Measurements from ENCODE around the gene SETD4.

SETD4 gene

DNA sequence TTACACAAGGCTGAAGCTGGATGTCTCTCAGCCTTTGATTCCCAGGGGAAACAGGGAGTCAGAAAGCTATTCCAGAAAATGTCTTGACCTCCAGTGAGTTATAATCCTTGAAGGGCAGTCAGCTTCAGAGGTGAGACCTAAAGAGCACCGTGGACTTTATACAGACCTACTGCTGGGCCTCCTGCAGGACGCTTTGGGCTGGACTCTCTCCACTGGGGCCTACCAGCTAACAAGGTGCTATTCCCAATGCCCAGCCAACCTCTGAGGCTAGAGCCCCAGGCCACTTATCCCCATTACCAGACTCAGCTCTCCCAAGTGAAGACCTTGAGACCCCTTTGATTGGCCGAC, 6.6 kb downstream of the SETD4 start:
- peaks cover 50% of the 10 kb centered on the region; the same call in 1 of the 2 replicates for H3K36me3 ChIP-seq (ENCODE audit: insufficient read depth, low read length)
- no peak overlapping the region for H3K4me3 ChIP-seq (ENCODE audit: low read length, poor library complexity, severe bottlenecking)
- peaks cover 17% of the 10 kb centered on the region for H3K79me2 ChIP-seq (ENCODE audit: insufficient read depth, low read length)
- no peaks in the 10 kb centered on the region for H3K27me3 ChIP-seq (ENCODE audit: insufficient read depth, low read length, poor library complexity, severe bottlenecking)
- no peak overlapping the region for H3K9ac ChIP-seq (ENCODE audit: low read depth, low read length, poor library complexity, severe bottlenecking)
- H3K9me3 ChIP-seq (ENCODE audit: insufficient read depth, low read depth, low read length): no peaks in the 10 kb centered on the region
- peaks cover 8% of the 10 kb centered on the region for H3K4me1 ChIP-seq (ENCODE audit: insufficient read depth, low read length, poor library complexity, severe bottlenecking)
- TF ChIP-seq, protein P1, sequence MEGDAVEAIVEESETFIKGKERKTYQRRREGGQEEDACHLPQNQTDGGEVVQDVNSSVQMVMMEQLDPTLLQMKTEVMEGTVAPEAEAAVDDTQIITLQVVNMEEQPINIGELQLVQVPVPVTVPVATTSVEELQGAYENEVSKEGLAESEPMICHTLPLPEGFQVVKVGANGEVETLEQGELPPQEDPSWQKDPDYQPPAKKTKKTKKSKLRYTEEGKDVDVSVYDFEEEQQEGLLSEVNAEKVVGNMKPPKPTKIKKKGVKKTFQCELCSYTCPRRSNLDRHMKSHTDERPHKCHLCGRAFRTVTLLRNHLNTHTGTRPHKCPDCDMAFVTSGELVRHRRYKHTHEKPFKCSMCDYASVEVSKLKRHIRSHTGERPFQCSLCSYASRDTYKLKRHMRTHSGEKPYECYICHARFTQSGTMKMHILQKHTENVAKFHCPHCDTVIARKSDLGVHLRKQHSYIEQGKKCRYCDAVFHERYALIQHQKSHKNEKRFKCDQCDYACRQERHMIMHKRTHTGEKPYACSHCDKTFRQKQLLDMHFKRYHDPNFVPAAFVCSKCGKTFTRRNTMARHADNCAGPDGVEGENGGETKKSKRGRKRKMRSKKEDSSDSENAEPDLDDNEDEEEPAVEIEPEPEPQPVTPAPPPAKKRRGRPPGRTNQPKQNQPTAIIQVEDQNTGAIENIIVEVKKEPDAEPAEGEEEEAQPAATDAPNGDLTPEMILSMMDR (conservative IDR thresholded peaks at IDR 0.05; ENCODE audit: low read length): no peak
- TF ChIP-seq EZH2phosphoT487 (IDR thresholded peaks at IDR 0.05; ENCODE audit: borderline replicate concordance): no peak
- no peak overlapping the region for H2AFZ ChIP-seq (ENCODE audit: low read length)
- no peaks in the 10 kb centered on the region for H4K20me1 ChIP-seq (ENCODE audit: insufficient read depth, low read length, poor library complexity, severe bottlenecking)
- H3K4me2 ChIP-seq (ENCODE audit: low read depth, low read length, poor library complexity, severe bottlenecking): no peak overlapping the region
- no peaks in the 10 kb centered on the region for H3F3A ChIP-seq (ENCODE audit: low read depth)
- no peaks in the 10 kb centered on the region for H3K9me2 ChIP-seq (replicated peaks; ENCODE audit: low read depth, low read length)

DNA sequence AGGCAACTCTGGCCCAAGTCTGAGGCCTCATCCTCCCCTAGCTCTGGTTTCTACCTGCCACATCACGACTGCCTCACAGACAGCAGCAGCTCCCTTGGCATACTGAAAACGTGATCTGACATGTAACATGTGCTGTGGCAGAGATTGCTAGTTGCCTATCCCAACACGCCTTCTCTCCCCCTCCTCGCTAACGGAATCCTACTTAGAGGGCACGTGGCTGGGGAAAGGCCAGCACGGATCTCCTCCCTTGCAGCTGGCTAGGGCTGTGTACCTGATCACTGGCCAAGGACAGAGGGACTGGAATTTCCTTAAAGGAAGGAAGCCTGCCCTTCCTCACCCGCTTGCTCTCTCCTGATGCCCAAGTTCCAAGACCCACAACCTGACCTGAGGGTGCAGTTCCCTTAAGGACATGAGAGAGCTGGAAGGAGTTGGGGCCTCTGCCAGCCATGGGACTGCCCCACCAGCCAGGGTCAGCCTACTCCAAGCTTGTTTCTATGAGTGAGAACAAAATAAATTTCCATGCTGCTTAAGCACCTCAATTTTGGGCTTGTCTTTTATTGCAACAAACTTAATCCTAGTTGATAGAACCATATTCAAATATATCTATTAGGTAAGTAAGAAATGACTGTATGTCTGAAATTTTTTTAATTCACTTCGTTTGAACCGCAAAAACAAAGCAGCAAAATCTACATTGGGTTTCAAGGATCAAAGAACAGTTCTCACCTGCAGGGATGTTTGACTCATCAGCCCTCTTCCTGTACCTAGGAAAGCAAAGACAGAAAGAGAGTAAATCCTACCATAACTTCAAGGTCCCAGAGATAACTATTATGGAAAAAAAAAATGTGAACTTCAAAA, 7.2 kb downstream of the SETD4 start:
- H3K9me2 ChIP-seq (replicated peaks; ENCODE audit: low read depth, low read length): no peaks in the 10 kb centered on the region
- no peak overlapping the region for H3K9ac ChIP-seq (ENCODE audit: low read depth, low read length, poor library complexity, severe bottlenecking)
- H3K27me3 ChIP-seq (ENCODE audit: insufficient read depth, low read length, poor library complexity, severe bottlenecking): no peaks in the 10 kb centered on the region
- H3K79me2 ChIP-seq (ENCODE audit: insufficient read depth, low read length): peaks cover 11% of the 10 kb centered on the region
- no peaks in the 10 kb centered on the region for H3K9me3 ChIP-seq (ENCODE audit: insufficient read depth, low read depth, low read length)
- H2AFZ ChIP-seq (ENCODE audit: low read length): no peak overlapping the region
- H3F3A ChIP-seq (ENCODE audit: low read depth): no peaks in the 10 kb centered on the region
- no peaks in the 10 kb centered on the region for H4K20me1 ChIP-seq (ENCODE audit: insufficient read depth, low read length, poor library complexity, severe bottlenecking)
- peaks cover 5% of the 10 kb centered on the region for H3K4me1 ChIP-seq (ENCODE audit: insufficient read depth, low read length, poor library complexity, severe bottlenecking)
- peaks cover 54% of the 10 kb centered on the region; the same call in 1 of the 2 replicates for H3K36me3 ChIP-seq (ENCODE audit: insufficient read depth, low read length)
- H3K4me3 ChIP-seq (ENCODE audit: low read length, poor library complexity, severe bottlenecking): no peak overlapping the region
- TF ChIP-seq, protein P1 (conservative IDR thresholded peaks at IDR 0.05; ENCODE audit: low read length): no peak
- no peak for TF ChIP-seq EZH2phosphoT487 (IDR thresholded peaks at IDR 0.05; ENCODE audit: borderline replicate concordance)
- H3K4me2 ChIP-seq (ENCODE audit: low read depth, low read length, poor library complexity, severe bottlenecking): no peak overlapping the region

DNA sequence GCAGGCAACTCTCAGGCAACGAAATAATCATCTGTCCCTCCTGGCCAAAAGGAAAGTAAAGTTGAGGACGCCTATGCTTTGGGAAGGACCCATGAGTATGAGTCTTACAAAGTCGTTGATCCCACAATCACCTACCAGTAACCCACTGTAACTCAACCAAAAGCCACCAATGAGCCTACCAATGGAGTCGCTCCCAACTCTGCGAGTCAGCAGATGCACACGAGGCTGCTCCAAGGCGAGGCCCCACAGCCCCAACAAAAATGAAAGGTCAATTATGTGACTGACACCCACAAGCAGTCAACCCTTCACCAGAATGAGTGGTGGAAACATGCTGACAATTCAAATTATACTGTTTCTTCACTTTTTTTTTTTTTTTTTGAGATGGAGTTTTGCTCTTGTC, 12.0 kb downstream of the SETD4 start:
- Histone ChIP-seq H3K79me2 (ENCODE audit: insufficient read depth, low read length) (no peaks in the 10 kb centered on the region), H4K20me1 (ENCODE audit: insufficient read depth, low read length, poor library complexity, severe bottlenecking) (no peaks in the 10 kb centered on the region), H3K36me3 (ENCODE audit: insufficient read depth, low read length) (peaks cover 58% of the 10 kb centered on the region; the same call in 1 of the 2 replicates), H3F3A (ENCODE audit: low read depth) (no peaks in the 10 kb centered on the region), H3K9me3 (ENCODE audit: insufficient read depth, low read depth, low read length) (no peaks in the 10 kb centered on the region), H3K9me2 (replicated peaks; ENCODE audit: low read depth, low read length) (no peaks in the 10 kb centered on the region), H3K4me3 (ENCODE audit: low read length, poor library complexity, severe bottlenecking) (no peak overlapping the region), H3K4me1 (ENCODE audit: insufficient read depth, low read length, poor library complexity, severe bottlenecking) (no peaks in the 10 kb centered on the region), H3K9ac (ENCODE audit: low read depth, low read length, poor library complexity, severe bottlenecking) (no peak overlapping the region), H2AFZ (ENCODE audit: low read length) (no peak overlapping the region), H3K27me3 (ENCODE audit: insufficient read depth, low read length, poor library complexity, severe bottlenecking) (no peaks in the 10 kb centered on the region), H3K4me2 (ENCODE audit: low read depth, low read length, poor library complexity, severe bottlenecking) (no peak overlapping the region)
- TF ChIP-seq, protein P1 (conservative IDR thresholded peaks at IDR 0.05; ENCODE audit: low read length): no peak
- TF ChIP-seq EZH2phosphoT487 (IDR thresholded peaks at IDR 0.05; ENCODE audit: borderline replicate concordance): no peak
